Right lobe of liver (tissue), 4 donors: ENCODE measurements around the gene AKAP7.

Source experiments
- CTCF ChIP-seq, 4 donors: fragments of 200-600 bp in 3 of 4; fragments of 450-650 bp in 1 of 4; IDR thresholded peaks; one replicate each; pipeline versions ENCODE4 v1.5.1 to v1.8.0; 2016 to 2022; ENCODE audit warnings: antibody characterized with exemption in 4 of 4, mild to moderate bottlenecking in 2 of 4
- POLR2A ChIP-seq: fragments of 450-650 bp; IDR thresholded peaks from one replicate; pipeline ENCODE4 v1.6.1; 2017; ENCODE audit warnings: antibody characterized with exemption, mild to moderate bottlenecking
- donor health status: DM: no; HTN: no; CAD: no.
- donor health status: DM: no; HTN: no; CAD: no.
- donor health status: DM: no; HTN: yes; CAD: no.

GRCh38 chr6:131164506-131164905, 29.2 kb downstream of the AKAP7 start:
- no peak for TF ChIP-seq CTCF (IDR thresholded peaks at IDR 0.05)
- no peak for TF ChIP-seq POLR2A
